GM12878 (cell line): ENCODE results near the gene PYGM. TPM values are rescaled to one million over a fixed set of nuclear protein-coding genes. Genes with fewer than 3 reads are reported as not detected.

ENCODE experiments used
- BCL3 ChIP-seq: IDR thresholded peaks from 2 replicates; pipeline ENCODE4 v1.6.1; 2011; ENCODE audit warnings: borderline replicate concordance, low read depth, mild to moderate bottlenecking, moderate library complexity, low read length; ENCODE audit not compliant: insufficient read depth, poor library complexity, severe bottlenecking
- CREB1 ChIP-seq: IDR thresholded peaks from 2 replicates; pipeline ENCODE4 v1.6.1; 2012; ENCODE audit warnings: low read depth, mild to moderate bottlenecking, inconsistent platforms
- CUX1 ChIP-seq: IDR thresholded peaks from 2 replicates; pipeline ENCODE4 v1.6.1; 2012; ENCODE audit warnings: improper control_type of control experiment, low read depth, low read length; ENCODE audit not compliant: insufficient replicate concordance
- FOS ChIP-seq: IDR thresholded peaks from 3 replicates; pipeline ENCODE4 v1.6.1; 2011; ENCODE audit warnings: borderline replicate concordance; ENCODE audit not compliant: insufficient read length; ENCODE audit errors: extremely low read depth
- GATAD2B ChIP-seq: fragments of 450-650 bp; conservative IDR thresholded peaks from 2 replicates; pipeline ENCODE4 v1.6.1; 2017; ENCODE audit warnings: low read depth, mild to moderate bottlenecking, moderate library complexity
- HCFC1 ChIP-seq: fragments of 150-350 bp; IDR thresholded peaks from 2 replicates; pipeline ENCODE4 v1.6.1; 2014; ENCODE audit warnings: low read length
- IRF4 ChIP-seq: IDR thresholded peaks from 2 replicates; pipeline ENCODE4 v1.6.1; 2011; ENCODE audit warnings: low read depth, low read length
- MYC ChIP-seq: IDR thresholded peaks from 2 replicates; pipeline ENCODE4 v1.6.1; 2011; ENCODE audit warnings: mild to moderate bottlenecking, low read length, moderate library complexity, inconsistent platforms; ENCODE audit not compliant: insufficient read depth, insufficient replicate concordance, insufficient read length, severe bottlenecking
- NKRF ChIP-seq: fragments of 450-650 bp; conservative IDR thresholded peaks from 2 replicates; pipeline ENCODE4 v1.6.1; 2017; ENCODE audit warnings: mild to moderate bottlenecking, moderate library complexity
- RELA ChIP-seq: fragments of 450-650 bp; IDR thresholded peaks from 2 replicates; pipeline ENCODE4 v1.8.0; 2014; ENCODE audit warnings: borderline replicate concordance; ENCODE audit not compliant: partially characterized antibody
- SMARCA5 ChIP-seq: fragments of 450-650 bp; IDR thresholded peaks from 2 replicates; pipeline ENCODE4 v1.6.1; 2017; ENCODE audit warnings: mild to moderate bottlenecking
- SP1 ChIP-seq: IDR thresholded peaks from one replicate; pipeline ENCODE4 v1.6.1; 2011; ENCODE audit warnings: low read depth, low read length
- STAT1 ChIP-seq: fragments of 450-650 bp; conservative IDR thresholded peaks from 2 replicates; pipeline ENCODE4 v1.6.1; 2014; ENCODE audit warnings: antibody characterized with exemption, mild to moderate bottlenecking
- ZNF217 ChIP-seq: fragments of 450-650 bp; IDR thresholded peaks from 2 replicates; pipeline ENCODE4 v1.6.1; 2017; ENCODE audit warnings: antibody characterized with exemption, mild to moderate bottlenecking
- ZNF592 ChIP-seq: fragments of 450-650 bp; IDR thresholded peaks from 2 replicates; pipeline ENCODE4 v1.6.1; 2017; ENCODE audit warnings: mild to moderate bottlenecking, moderate library complexity
- polyA plus RNA-seq, 11 experiments: library from polyadenylated mRNA; depleted of rRNA in 4 of 11; unstranded in 6 of 11; stranded (reverse) in 5 of 11; fragments of >200 nt; fragmentation: Nextera tagmentation in 4 of 11; fragmentation: Illumina TruSeq in 1 of 11; extraction: Ambion mirVana in 4 of 11; extraction: Trizol in 1 of 11; gene quantifications; 1 replicate in 1 of 11; 2 replicates in 10 of 11; pipeline versions ENCODE4 v1.2.1 to v1.2.3, GENCODE V29; 2011 to 2016; ENCODE audit warnings: inconsistent platforms in 2 of 11, missing spikeins in 2 of 11, low read depth in 1 of 11
- total RNA-seq, 4 experiments: library from RNA; depleted of rRNA in 3 of 4; stranded (reverse); fragments of >200 nt in 3 of 4; fragmentation: Illumina TruSeq in 1 of 4; extraction: Trizol in 1 of 4; gene quantifications; 2 replicates each; pipeline versions ENCODE4 v1.2.1 to v1.2.3, GENCODE V29; 2013 to 2021

Gene PYGM
- total and polyA plus RNA-seq, 10 of the 15 experiments (the other 5 are each of a cell fraction or from before 2014, with no cell fraction given) = 0.04 to 3.7 (median 0.27) TPM; not detected in 1

- no peak for TF ChIP-seq CUX1
- TF ChIP-seq IRF4 = 0 out of 2 replicates have a peak, but pooled peaks have one; percentile 18
- TF ChIP-seq STAT1 = no peak
- no peak for TF ChIP-seq RELA
- no peak for TF ChIP-seq ZNF592
- peak; percentile 79 for TF ChIP-seq ZNF217
- TF ChIP-seq HCFC1 = 0 out of 2 replicates have a peak, but pooled peaks have one; percentile 7
- no peak for TF ChIP-seq BCL3
- TF ChIP-seq NKRF = peak; percentile 43; the same call in 1 of the 2 replicates
- no peak for TF ChIP-seq SP1
- no peak for TF ChIP-seq FOS
- TF ChIP-seq CREB1 = peak; percentile 11; the same call in 1 of the 2 replicates
- TF ChIP-seq GATAD2B = peak; percentile 42; the same call in 1 of the 2 replicates
- peak; percentile 93 for TF ChIP-seq SMARCA5
- TF ChIP-seq MYC = peak; percentile 37
Measured at GRCh38 chr11:64802370-64803157, 42.8 kb upstream of the PYGM start (continued).
